ENCODE results near the gene FECH.

- no peak for TF ChIP-seq CTCF (IDR thresholded peaks at IDR 0.05)
- TF ChIP-seq POLR2A (IDR thresholded peaks at IDR 0.05) = no peak
These were observed 83.9 kb downstream of the FECH start for GRCh38 chr18:57502624-57503023.
